C4-2B (cell line): Measurements from ENCODE around the gene ARHGEF4.

ENCODE experiments used
- ZFX ChIP-seq: fragments of 450-650 bp; IDR thresholded peaks from 2 replicates; pipeline ENCODE4 v1.6.1; 2017
- TF ChIP-seq, protein P1 (sequence below): fragments of 450-650 bp; conservative IDR thresholded peaks from 2 replicates; pipeline ENCODE4 v1.5.1; 2017; ENCODE audit warnings: mild to moderate bottlenecking

GRCh38 chr2:130949954-130950353 lies 113.2 kb downstream of the ARHGEF4 start:
- TF ChIP-seq, protein P1, sequence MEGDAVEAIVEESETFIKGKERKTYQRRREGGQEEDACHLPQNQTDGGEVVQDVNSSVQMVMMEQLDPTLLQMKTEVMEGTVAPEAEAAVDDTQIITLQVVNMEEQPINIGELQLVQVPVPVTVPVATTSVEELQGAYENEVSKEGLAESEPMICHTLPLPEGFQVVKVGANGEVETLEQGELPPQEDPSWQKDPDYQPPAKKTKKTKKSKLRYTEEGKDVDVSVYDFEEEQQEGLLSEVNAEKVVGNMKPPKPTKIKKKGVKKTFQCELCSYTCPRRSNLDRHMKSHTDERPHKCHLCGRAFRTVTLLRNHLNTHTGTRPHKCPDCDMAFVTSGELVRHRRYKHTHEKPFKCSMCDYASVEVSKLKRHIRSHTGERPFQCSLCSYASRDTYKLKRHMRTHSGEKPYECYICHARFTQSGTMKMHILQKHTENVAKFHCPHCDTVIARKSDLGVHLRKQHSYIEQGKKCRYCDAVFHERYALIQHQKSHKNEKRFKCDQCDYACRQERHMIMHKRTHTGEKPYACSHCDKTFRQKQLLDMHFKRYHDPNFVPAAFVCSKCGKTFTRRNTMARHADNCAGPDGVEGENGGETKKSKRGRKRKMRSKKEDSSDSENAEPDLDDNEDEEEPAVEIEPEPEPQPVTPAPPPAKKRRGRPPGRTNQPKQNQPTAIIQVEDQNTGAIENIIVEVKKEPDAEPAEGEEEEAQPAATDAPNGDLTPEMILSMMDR = no peak
- TF ChIP-seq ZFX = no peak
